Middle frontal gyrus (tissue), 1 donor: ENCODE data around the gene KCNK3.
"Not testable (repeated sequence)": the region's sequence is repeated elsewhere in the genome, so short reads cannot be mapped to it uniquely, and the experiment has no call there.

Source experiments
- DNase-seq: peaks from one replicate; pipeline ENCODE4 v3.0.0-alpha.2; 2015; ENCODE audit warnings: low spot score; ENCODE audit errors: extremely low spot score

KCNK3 gene

GRCh38 chr2:26729311-26729710, 36.8 kb downstream of the KCNK3 start:
- DNase-seq, result no peak

- no peak for DNase-seq
Measured at GRCh38 chr2:26730549-26731344, 38.2 kb downstream of the KCNK3 start.

- no peak for DNase-seq
Measured at GRCh38 chr2:26731714-26732113, 39.2 kb downstream of the KCNK3 start.

DNA sequence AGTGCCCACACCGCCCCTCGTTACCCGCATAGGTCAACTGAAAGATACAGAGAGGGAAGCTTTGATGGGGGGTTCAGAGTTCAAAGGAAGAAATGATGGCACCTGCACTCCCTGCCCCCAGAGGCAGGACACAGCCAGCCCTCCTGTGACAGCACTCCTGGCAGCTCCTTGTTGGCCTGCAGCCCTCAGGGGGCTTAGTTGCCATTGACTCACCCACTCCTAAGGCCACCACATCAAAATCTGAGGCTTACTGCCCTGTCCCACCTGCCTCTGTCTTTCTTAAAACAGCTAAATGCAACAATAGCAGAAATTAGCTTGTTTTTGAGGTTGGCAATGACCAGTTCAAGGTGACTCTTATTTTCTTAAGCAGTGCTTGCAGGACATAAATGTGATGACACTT, 39.9 kb downstream of the KCNK3 start:
- DNase-seq, result no peak

GRCh38 chr2:26733413-26733812, 40.9 kb downstream of the KCNK3 start:
- no peak for DNase-seq

- DNase-seq, result no peak
Measured at GRCh38 chr2:26735097-26735496, 42.6 kb downstream of the KCNK3 start.

- DNase-seq, result no peak
Measured at GRCh38 chr2:26735883-26736588, 43.5 kb downstream of the KCNK3 start.

GRCh38 chr2:26737221-26737620, 44.7 kb downstream of the KCNK3 start:
- no peak for DNase-seq

GRCh38 chr2:26738481-26738880, 46.0 kb downstream of the KCNK3 start:
- DNase-seq, result no peak

GRCh38 chr2:26739514-26739913, 47.0 kb downstream of the KCNK3 start:
- no peak for DNase-seq

- DNase-seq, result no peak
Measured at GRCh38 chr2:26740346-26740745, 47.8 kb downstream of the KCNK3 start.

- DNase-seq, result no peak
Measured at GRCh38 chr2:26740890-26741302, 48.4 kb downstream of the KCNK3 start.

DNA sequence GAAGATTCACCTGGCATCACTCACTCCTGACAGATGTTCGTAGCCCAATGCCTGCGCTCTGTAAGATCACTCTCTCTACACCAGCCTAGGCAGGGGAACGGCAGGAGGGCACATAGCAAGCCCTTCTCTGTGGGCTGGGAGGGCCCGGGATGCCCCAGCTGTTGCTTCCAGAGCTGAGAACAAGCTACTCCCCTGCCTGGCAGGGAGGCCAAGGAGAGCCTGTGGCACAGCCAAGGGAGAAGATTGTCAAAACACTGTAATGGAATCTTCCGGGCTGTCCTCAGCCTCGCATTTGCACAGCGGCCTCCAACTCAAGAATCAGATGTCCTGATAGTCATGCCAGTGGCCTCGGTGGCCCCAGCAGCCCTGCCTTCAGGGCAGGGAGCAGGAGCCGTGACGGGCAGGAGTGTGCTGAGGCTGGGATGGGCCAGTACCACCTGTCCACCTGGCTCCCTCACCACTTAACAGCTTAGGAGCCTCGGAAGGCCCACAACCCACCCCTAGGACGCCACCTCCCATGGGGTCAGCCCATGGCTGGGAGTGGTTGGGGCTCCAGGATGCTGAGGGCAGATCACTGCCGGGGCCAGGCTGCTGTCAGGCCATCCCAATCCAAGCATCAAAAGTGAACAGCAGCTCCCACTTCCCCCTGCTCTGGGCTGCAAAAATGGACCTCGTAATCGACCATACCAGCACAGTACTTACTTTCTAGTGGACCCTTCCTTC, 49.7 kb downstream of the KCNK3 start:
- DNase-seq, result no peak

- no peak for DNase-seq
Measured at GRCh38 chr2:26743852-26744251, 51.3 kb downstream of the KCNK3 start.

DNA sequence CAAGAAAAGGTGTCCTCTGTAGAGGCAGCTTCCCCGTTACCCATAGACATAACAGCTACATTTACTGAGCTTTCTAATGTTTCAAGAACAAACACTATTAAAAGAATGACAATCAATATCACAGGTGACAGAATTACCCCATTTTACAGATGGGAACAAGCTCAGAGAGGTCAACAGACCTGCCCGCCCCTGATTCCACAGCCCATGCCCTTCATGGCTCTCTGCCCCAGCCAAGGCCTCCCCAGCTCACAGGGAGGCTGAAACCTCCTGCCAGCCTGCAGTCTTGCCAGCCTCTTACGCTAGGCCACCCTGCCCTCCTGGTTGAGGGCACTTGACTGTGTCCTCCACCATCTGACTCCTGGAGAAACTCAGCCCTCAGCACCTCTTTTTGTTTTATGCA, 52.4 kb downstream of the KCNK3 start:
- no peak for DNase-seq

DNA sequence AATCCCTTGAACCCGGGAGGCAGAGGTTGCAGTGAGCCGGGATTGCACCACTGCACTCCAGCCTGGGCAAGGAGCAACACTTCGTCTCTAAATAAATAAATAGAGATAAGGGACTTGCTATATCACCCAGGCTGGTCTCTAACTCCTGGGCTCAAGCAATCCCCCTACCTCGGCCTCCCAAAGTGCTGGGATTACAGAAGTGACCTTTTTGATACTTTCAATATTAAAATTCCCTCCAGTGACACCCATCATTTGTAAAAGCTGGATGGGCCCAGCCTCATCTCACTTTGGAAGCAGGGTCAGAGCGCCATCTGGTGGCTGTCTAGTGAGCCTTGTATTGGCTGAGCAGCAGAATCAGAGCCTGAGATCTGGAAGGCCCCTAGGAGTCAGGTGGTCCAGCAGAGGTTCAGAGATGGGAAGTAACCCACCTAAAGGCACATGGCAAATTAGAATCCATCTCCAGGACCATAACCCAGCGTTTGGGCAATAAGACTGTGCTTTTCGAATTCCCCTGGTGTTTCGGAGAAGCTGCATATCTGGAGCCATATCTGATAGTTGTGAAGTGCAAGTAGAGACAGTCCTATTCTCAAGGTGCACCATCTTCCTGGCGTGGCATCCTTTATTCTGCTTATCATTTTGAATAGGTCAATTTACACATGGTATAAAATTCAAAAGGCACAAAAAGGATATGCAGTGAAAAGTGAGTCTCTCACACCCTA, 53.2 kb downstream of the KCNK3 start:
- peak; percentile 63 for DNase-seq

DNA sequence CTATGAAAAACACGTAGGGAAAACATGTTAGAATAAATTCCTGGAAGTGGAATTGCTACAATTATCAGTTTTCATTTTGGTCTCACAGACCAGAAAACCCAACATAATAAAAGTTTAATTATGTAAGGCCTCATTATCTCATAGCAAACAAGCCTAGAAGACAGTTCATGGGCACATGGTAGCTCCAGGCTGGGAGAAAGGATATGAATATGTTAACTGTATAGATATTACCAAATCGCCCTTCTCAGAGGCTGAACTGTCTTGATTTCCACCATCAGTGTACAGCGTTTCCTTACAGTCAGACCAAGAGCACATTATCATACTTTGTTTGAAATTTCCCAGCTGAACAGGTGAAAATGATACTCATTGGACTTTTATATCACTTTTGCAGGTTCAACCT, 54.4 kb downstream of the KCNK3 start:
- no peak for DNase-seq

GRCh38 chr2:26749787-26750420, 57.4 kb downstream of the KCNK3 start:
- not testable (repeated sequence) for DNase-seq

DNA sequence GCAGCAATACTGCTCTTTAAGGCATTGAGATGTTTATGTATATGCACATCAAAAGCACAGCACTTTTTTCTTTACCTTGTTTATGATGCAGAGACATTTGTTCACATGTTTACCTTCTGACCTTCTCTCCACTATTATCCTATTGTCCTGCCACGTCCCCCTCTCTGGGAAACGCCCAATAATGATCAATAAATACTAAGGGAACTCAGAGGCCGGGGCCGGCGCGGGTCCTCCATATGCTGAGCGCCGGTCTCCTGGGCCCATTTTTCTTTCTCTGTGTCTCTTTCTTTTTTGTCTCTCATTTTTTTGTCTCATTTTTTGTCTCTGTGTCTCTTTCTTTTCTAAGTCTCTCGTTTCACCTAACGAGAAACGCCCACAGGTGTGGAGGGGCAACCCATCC, 57.9 kb downstream of the KCNK3 start:
- DNase-seq, result not testable (repeated sequence)

GRCh38 chr2:26752656-26753055, 60.1 kb downstream of the KCNK3 start:
- DNase-seq, result no peak

- no peak for DNase-seq
Measured at GRCh38 chr2:26754539-26754938, 62.0 kb downstream of the KCNK3 start.
